GM20000 (cell line): Measurements from ENCODE around the gene TRIM63.

Experiments used
- DNase-seq: peaks from one replicate; pipeline ENCODE4 v3.0.0; 2012; ENCODE audit warnings: low spot score
- TF ChIP-seq, protein P1 (sequence below): IDR thresholded peaks from 2 replicates; pipeline ENCODE4 v1.5.1; 2012; ENCODE audit warnings: mild to moderate bottlenecking, control low read depth; ENCODE audit errors: extremely low read depth, missing control alignments

Gene TRIM63

DNA sequence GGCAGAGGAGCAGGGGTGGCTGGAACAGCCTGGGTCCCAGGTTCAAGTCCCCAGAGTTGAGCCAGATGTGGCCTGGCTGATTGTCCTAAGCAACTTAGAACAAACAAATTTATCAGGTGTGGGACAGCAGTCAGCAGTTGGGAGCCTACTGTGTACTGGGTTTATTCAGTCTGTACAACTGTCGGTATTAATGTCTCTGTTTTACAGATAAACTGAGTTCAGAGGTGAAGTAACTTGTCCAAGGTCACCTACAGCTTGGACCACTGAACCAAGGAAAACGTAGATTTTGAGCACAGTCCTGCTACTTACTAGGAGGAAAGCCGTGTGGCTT, 14.6 kb upstream of the TRIM63 start:
- TF ChIP-seq, protein P1, sequence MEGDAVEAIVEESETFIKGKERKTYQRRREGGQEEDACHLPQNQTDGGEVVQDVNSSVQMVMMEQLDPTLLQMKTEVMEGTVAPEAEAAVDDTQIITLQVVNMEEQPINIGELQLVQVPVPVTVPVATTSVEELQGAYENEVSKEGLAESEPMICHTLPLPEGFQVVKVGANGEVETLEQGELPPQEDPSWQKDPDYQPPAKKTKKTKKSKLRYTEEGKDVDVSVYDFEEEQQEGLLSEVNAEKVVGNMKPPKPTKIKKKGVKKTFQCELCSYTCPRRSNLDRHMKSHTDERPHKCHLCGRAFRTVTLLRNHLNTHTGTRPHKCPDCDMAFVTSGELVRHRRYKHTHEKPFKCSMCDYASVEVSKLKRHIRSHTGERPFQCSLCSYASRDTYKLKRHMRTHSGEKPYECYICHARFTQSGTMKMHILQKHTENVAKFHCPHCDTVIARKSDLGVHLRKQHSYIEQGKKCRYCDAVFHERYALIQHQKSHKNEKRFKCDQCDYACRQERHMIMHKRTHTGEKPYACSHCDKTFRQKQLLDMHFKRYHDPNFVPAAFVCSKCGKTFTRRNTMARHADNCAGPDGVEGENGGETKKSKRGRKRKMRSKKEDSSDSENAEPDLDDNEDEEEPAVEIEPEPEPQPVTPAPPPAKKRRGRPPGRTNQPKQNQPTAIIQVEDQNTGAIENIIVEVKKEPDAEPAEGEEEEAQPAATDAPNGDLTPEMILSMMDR = no peak
- no peak for DNase-seq

DNA sequence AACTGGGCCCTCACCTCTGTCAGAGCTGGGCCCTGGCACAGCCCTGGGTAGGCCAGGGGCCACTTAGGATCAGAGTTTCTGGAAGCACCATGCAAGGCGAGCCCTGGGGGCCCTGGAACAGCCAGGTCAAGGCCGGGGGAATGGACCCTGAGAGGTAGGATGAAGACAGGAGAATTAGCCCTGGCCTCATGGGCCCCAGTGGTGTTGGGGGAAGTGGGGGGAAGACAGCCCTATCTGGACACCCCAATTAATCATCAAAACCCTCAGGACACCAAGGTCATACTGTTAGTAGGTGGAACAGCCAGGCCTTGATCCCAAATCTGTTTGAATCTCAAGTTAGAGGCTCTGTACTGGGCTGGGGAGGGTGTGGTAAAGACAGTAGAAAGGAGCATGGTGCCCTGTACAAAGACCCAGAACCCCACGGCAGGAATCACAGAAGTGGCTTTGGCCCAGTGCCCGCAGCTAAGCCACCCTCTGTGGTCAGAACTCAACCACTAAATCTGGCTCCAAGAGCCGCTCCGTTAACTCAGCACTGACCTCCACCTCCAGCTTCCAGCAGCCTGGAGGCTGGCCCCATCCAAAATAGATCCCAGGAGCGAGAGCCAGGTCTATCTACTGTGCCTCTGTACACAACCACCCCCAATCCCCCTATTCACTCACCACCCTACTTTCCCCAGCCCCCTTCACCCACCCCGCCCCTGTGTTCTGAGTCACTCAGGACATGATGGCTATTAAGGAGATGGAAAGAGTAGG, 14.0 kb upstream of the TRIM63 start:
- TF ChIP-seq, protein P1 = no peak
- no peak for DNase-seq

DNA sequence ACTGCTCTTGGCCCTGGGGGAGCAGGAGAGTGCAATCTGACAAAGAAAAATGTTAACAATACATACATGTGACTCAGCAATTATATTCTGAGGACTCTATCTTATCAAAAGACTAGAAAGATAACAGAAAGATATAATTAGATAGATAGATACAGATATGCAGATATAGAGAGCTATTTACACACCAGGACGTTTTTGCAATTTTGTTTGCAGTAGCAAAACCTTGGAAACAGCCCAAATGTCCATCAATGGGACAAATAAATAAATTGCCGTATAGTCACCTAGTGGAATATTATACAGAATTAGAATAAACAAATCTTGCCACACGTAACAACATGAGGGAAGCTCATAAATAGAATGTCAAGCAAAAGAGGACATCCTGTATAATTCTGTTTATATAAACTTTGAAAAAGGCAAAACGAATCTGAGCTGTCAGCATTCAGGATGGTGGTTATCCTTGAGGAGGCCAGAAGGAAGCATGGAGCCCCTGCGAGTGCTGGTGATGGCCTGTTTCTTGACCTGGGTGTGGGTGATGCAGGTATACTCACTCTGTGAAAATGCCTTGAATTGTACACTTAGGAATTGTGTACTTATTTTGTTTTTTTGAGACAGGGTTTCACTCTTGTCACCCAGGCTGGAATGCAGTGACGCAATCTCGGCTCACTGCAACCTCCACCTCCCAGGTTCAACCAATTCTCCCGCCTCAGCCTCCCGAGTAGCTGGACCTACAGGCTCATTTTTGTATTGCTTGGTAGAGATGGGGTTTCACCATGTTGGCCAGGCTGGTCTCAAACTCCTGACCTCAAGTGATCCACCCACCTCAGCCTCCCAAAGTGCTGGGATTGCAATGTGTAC, 12.8 kb upstream of the TRIM63 start:
- no peak for DNase-seq
- TF ChIP-seq, protein P1 = no peak

DNA sequence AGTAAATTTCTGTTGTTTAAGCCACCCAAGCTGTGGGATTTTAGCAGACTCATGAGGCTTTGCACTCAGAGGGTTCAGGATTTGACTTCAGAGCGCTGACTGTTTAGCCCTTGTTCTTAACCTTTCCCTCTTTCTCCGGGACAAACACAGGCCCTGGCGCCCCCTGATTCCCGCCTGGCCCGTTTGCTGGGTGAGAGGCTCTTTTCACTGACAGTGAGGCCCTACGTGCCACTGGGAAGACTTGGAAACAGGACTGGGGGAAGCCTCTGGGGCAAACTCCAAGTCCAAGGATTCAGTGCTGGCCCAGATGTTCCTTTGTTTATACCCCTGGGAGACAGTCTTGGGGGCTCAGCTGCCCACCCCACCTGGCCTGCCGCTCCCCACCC, 11.7 kb upstream of the TRIM63 start:
- TF ChIP-seq, protein P1 = no peak
- DNase-seq = no peak

DNA sequence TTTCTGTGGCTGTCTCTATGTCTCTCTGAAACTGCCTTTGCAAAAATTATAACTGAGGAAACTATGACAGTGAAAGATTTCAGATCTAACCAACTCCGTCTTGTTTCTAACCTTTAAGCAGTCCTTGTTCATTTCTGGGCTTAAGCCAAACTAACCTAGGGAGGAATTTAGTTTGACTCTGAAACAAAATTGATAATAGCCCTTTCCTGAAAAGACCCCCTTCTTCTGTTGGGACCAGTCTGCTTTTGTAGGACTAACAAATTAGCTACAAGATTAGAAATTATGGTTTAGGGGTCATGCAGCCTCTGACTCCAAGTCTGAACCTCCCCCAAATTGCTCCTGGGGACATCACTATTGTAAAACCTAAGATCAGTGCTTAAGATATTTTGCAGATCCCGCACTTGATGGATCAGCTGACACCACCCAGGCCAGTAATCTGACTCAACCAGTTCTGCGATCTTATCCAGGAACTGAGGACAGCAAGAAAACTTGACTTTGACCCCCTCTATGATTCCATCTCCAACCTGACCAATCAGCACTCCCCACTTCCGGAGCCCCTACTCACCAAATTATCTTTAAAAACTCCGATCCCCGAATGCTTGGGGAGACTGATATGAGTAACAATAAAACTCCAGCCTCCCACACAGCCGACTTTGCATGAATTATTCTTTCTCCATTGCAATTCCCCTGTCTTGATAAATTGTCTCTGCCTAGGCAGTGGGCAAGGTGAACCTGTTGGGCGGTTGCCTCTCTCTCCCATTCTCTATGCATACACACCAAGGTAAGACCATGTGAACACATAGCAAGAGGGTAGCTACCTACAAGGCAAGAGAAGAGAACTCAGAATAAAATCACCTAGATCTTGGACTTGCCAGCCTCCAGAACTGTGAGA, 11.1 kb upstream of the TRIM63 start:
- TF ChIP-seq, protein P1 = no peak
- no peak for DNase-seq

DNA sequence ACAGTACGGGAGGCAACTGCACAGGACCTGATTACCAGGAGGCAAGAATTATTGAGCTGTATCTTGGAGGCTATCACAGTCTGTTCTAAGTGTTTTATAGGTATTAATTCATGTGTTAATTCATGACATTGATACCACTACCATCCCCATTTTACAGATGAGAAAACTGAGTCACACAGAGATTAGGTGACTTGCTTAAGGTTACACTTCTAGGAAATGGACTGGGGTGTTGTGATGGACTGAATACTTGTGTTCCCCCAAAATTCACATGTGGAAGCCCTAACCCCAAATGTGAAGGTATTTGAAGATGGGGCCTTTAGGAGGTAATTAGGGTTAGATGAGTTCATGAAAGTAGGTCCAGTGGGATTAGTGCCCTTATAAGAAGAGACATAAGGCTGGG, 10.1 kb upstream of the TRIM63 start:
- no peak for DNase-seq
- TF ChIP-seq, protein P1 = no peak
